Coronary artery (tissue), 2 donors: ENCODE results near the gene TSPAN9.

Source experiments
- DNase-seq: peaks from one replicate; pipeline ENCODE4 v3.0.0-alpha.2; 2017; ENCODE audit warnings: low spot score
- H3K27ac ChIP-seq, 2 donors: fragments of 200-600 bp; sonication (generic); one replicate each; pipeline ENCODE4 v1.5.1; 2016 to 2019
- H3K4me3 ChIP-seq: fragments of 200-600 bp; sonication (generic); 2 replicates; pipeline ENCODE4 v1.5.1; 2016; ENCODE audit warnings: mild to moderate bottlenecking, moderate library complexity
- CTCF ChIP-seq: fragments of 200-600 bp; sonication (generic); IDR thresholded peaks from one replicate; pipeline ENCODE4 v1.5.1; 2019; ENCODE audit warnings: antibody characterized with exemption

The TSPAN9 gene

GRCh38 chr12:3296409-3296701 is 219.2 kb downstream of the TSPAN9 start:
- no peak for DNase-seq
- Histone ChIP-seq H3K27ac (no peak overlapping the region), H3K4me3 (no peak overlapping the region)

GRCh38 chr12:3298603-3299002 is 221.4 kb downstream of the TSPAN9 start:
- no peak for DNase-seq
- TF ChIP-seq CTCF = no peak
- H3K4me3 ChIP-seq = no peak overlapping the region
- no peak overlapping the region for H3K27ac ChIP-seq

More at GRCh38 chr12:3296409-3296701, 219.2 kb downstream of the TSPAN9 start:
- TF ChIP-seq CTCF = no peak

GRCh38 chr12:3299929-3300832 is 223.0 kb downstream of the TSPAN9 start:
- peak overlapping the region; percentile 59 for H3K4me3 ChIP-seq
- DNase-seq = peak; percentile 89
- TF ChIP-seq CTCF = peak; percentile 93
- H3K27ac ChIP-seq = no peak overlapping the region

GRCh38 chr12:3300833-3301401 is 223.7 kb downstream of the TSPAN9 start:
- no peak overlapping the region for H3K27ac ChIP-seq

GRCh38 chr12:3302401-3303041 is 225.3 kb downstream of the TSPAN9 start:
- no peak overlapping the region for H3K27ac ChIP-seq
- TF ChIP-seq CTCF = no peak
- no peak for DNase-seq

More at GRCh38 chr12:3300833-3301401, 223.7 kb downstream of the TSPAN9 start:
- TF ChIP-seq CTCF = no peak
- no peak for DNase-seq
- H3K4me3 ChIP-seq = peak overlapping the region; percentile 59

GRCh38 chr12:3303410-3304136 is 226.4 kb downstream of the TSPAN9 start:
- no peak for TF ChIP-seq CTCF
- no peak for DNase-seq
- Histone ChIP-seq H3K4me3 (no peak overlapping the region), H3K27ac (no peak overlapping the region)

More at GRCh38 chr12:3302401-3303041, 225.3 kb downstream of the TSPAN9 start:
- no peak overlapping the region for H3K4me3 ChIP-seq
